GM18868 (cell line): ENCODE measurements around the gene INAFM2.
A peak's percentile ranks its signal among the peaks of the same experiment; 100 is the strongest.

Experiments
- ATAC-seq: cut with Tn5 transposase; IDR thresholded peaks from one replicate; pipeline ENCODE4 v1.9.1; 2021; ENCODE audit warnings: mild to moderate bottlenecking, moderate library complexity; ENCODE audit not compliant: unreplicated experiment

Gene INAFM2

GRCh38 chr15:40323239-40323952 is at the start of gene INAFM2:
Gene INAFM2 (plus strand): TSS chr15:40323692. CDS start chr15:40324056, 364 bp downstream.
- ATAC-seq, result peak; percentile 92

GRCh38 chr15:40274350-40275274 is 48.9 kb upstream of the INAFM2 start:
- ATAC-seq, result no peak

- ATAC-seq, result no peak
These were observed 48.0 kb upstream of the INAFM2 start for GRCh38 chr15:40275523-40275922.

GRCh38 chr15:40275954-40276353 is 47.5 kb upstream of the INAFM2 start:
- ATAC-seq, result no peak

GRCh38 chr15:40276927-40277326 is 46.6 kb upstream of the INAFM2 start:
- ATAC-seq, result no peak

DNA sequence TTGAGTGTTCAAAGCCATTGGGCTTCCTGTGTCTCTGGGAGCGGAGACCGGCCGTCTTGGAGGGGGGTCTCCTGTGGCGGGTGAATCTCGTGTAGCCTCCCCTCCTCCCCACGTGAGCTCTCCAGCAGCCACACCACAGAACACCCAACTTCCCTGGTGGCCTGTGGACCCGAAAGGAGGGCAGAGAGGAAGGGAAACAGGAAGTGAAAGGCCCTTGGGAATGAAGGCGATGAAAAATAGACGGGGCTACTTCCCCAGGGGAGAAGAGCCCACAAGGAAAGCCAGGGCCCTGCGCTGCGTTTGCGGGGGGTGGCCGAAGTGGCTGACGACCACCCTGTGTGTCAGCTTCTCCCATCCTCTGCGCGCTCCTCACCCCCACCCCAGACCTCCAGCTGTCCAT is 46.0 kb upstream of the INAFM2 start:
- ATAC-seq, result no peak

DNA sequence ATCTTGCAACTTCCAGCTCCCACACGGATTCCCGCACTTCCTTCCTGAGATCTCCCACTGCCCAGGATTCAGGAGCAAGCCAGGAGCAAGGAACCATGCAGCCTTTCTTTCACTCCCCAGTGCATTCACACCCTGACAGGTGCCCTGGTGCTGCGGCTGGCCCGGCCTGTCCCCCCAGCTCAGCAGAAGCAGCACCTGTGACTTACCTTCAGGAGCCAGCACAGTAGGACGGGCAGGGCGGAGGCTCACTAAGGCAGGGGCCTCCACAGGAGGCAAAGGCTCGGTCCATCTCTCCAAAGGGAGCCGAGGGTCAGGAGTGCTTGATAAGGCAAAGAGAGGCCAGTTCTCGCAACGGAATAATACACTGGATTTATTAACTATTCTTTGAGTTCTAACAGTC is 45.5 kb upstream of the INAFM2 start:
- no peak for ATAC-seq

GRCh38 chr15:40279437-40280141 is 43.9 kb upstream of the INAFM2 start:
- ATAC-seq, result no peak

DNA sequence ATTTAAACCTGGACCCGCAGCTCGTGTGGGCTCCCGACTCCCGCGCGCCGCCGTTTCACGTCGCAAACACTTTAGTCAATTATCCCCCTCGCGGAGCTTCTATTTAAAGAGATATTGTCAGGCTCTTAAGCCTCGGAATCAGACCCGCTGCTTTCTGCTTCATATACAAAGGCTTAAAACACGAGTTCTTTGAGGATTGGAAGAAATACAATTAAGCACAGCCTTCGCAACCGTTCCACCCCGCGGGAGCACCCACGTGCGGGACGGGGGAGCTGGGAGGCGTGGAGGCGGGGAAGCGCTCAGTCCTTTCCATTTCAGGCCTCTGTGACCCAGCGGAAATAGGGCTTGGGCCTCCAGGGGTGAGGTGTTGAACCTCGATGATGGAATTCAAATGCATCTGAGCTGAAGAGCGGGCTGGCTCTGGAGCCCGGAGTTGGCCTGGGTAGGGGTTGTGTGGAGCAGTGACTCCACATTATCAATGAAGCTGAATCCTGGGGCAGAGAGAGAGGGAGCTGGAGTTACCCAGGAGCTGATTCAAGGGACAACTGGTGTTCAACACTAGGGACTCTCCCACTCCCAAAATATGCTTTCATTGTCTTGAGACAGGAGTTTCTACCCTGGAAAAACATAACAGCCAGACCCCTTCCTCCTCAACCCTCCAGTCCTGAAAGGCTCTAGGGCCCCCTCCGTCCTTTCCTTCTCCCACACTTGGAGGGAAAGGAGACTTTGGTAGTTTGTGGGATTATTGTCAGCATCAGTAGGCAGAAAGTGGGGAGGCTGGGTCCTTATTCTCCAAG is 43.0 kb upstream of the INAFM2 start:
- ATAC-seq, result no peak

DNA sequence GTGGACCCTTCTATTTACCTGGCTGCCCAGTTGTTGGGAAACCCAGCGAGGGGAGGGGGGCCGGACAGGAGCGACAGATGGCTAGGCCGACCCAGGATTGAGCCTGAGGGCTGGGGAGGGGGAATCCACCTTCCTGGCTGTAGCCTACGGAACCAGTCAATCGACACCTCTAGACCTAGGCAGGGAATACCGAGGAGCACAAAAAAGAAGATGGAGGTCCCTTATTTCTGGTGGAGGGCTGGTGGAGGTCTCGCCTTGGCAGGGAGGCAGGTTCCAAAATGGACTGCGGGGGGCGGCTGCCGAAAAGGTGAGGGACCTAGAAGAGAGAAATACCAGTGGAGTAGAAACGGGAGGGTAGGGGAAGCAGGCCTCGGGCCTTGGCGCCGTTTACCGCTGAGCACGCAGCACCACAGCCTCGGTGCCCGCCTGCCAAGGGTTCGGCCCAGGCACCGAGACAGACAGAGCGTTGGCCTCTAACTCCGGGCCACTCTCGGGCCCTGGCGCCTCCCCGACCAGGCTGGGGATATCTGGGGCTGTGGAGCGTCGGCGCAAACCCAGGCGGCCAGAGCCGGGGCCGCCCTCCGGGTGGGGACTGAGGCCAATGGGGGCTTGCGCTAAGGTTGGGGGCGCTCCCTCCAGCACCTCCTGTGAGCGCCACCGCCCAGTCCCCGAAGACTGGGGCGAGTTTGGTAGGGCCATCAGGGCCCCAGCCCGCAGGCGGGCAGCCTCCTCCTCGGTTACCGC is 42.3 kb upstream of the INAFM2 start:
- no peak for ATAC-seq

GRCh38 chr15:40281801-40282146 is 41.7 kb upstream of the INAFM2 start:
- no peak for ATAC-seq

- ATAC-seq, result peak; percentile 38
These were observed 41.2 kb upstream of the INAFM2 start for GRCh38 chr15:40282147-40282868.

DNA sequence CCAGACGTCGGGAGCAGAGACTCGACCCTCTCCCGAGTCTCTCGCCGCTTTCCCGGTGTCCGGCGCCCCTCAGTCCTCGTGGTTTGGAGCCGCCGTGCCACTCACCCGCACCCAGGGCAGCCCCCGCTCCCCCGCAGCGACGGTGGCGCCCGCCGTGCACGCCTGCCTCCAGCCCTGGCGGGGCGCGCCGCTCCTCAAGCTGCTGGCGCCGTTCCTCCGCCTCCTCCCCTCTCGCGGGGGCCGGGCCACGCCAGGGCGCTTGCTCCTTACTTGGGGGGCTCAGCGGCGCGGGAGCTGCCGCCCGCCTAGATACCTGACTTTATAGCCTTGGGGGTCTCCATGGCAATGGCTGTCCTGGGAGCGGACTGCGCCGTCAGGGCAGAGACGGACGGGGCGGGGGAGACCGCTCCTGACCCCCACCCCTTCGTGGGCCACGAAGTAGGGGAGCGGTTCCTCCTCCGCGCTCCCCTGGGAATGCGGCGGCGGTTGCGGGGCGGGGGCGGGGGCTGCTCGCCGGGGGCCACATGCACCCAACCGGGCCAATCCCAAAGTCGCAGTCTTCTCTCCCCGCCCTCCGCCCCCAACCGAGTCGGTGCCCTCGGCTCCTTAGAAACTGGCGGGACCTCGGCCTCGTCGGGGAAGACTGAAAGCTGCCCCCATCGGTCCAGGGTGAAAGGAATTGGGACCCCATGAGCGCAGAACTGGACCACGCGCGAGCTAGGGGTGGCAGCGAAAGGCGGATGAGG is 40.5 kb upstream of the INAFM2 start, which contains the start of gene ANKRD63:
TSS of gene ANKRD63 (minus strand) at position 196 of the 746 bp plus-strand sequence. CDS start 478 bp downstream, outside the sequence.
- peak; percentile 34 for ATAC-seq

DNA sequence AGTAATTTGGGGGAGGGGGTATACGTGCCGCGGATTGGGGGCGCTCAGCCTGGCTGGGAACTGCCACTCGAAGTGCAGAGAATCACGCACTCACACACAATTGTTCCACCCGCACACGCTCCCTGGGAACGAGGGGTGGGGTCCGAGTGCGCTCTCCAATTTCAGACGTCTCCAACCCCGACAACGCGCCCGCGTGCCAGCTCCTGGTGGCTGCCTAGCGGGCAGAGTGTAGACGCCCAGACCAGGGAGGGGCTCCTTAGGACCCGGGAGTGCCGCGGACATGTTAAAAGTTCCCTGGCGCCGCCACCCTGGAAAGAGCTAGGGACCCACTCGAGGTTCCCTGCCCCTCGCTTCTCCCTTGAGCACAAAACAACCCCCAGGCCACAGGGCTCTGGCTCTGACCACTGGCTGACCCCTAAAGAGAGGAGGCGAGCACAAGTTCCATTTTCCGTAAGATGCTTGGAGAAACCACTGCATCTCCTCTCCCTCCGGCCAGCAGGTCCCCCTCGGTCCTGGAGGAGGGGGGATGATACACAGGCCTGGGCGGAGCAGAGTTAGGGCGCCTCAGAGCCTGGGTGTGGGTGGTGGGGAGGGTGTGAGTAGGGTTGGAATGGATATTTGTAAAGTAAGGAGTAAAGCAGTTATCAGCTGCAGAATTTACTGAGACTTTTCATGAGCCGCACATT is 39.7 kb upstream of the INAFM2 start:
- ATAC-seq, result no peak

DNA sequence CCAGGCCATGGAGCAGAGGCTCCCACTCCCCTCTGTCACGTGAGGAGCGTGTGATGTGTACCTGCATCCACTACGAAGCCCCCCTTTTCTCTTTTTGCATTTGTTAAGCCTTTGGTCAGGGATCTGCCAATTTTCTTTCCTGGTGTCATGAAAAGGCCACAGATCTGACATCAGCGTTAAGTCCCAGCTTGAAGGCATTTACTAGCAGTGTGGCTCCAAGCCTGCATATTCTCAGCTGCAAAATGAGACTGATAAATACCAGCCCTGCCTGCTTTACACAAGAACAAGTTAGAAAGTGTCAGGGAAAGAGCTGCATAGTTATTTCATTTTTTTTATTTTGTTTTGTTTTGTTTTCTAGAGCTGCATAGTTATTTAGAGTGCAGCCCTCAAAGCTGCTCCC is 38.3 kb upstream of the INAFM2 start:
- no peak for ATAC-seq

DNA sequence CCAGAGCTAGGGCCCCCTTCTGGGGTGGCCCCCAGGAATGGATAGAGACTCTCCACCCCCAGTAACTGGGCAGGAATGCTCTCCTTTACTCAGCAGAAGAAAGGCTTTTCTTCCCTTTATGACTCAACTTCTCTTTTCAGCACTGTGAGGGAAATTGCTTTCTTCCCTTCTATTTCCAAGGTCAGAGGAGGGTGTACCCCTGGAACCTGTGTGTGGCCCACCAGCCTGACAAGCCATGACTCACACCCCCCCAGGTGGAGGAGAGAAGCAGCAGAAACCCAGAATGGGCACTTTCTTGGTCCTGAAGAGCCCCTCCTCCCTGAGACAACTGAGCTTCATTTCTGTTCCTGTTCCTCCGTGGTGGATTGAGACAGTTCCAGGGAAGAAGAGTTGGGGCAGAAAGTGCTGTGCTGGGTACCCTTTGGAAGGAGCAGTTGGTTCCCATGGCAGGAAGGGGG is 37.9 kb upstream of the INAFM2 start:
- ATAC-seq, result no peak

DNA sequence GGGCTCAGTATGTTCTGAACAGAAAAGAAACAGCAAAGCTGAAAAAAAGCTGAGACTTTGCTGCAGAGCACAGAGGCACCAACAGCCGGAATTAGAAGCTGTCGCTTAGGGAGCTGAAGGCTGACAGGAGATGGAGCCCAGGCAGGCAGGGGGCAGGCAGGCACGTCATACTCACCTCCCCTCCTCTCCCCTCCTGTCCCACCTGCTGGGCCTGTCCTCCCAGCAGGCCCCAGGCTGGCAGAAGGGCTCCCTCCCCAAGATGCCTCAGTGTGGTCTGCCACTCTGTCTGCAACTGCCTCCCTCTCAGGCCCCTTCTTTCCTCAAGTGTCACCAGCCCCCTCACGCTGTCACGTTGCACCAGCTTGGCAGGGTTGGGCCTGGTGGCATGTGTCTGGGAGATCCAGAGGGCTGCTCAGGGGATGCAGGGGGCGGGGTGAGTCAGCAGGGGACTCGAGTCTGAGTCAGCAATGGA is 37.4 kb upstream of the INAFM2 start:
- ATAC-seq, result no peak

DNA sequence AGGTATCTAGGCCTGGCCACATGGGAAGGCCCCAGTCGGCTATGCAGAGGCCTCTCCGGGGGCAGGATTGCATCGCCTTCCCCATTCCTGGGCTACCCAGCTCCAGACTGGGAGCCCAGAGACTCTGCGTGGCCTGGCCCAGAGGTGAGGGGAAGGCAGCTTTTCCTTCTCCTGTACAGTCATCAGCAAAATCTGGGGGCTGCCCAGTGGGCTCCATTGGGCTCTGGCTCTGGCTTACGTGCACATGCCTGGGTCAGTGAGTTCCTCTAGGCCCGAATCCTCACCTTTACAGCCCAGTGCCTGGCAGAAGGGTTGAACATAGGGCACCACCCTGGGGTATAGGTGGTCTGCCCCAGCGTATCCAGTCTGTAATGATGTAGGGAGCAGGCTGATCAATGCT is 36.7 kb upstream of the INAFM2 start:
- no peak for ATAC-seq
